T-helper 1 cell (primary cell): ENCODE data around the gene CEP170B.

ENCODE experiments used
- DNase-seq, 5 donors: peaks; one replicate each; pipeline ENCODE4 v3.0.0-alpha.2; 2012 to 2020

Gene CEP170B

GRCh38 chr14:104868060-104868740, 3.1 kb downstream of the CEP170B start:
- peak in 1 of 5 donors; percentile 10 for DNase-seq

- no peak for DNase-seq
Measured at GRCh38 chr14:104868811-104869572, 3.9 kb downstream of the CEP170B start.

GRCh38 chr14:104869669-104870367, 4.8 kb downstream of the CEP170B start:
- DNase-seq, result no peak

- DNase-seq, result peak; percentile 14 to 46 (median 26)
Measured at GRCh38 chr14:104870368-104871144, 5.5 kb downstream of the CEP170B start.

- DNase-seq, result peak in 1 of 5 donors; percentile 11
Measured at GRCh38 chr14:104871145-104871655, 6.1 kb downstream of the CEP170B start.

GRCh38 chr14:104871656-104872468, 6.8 kb downstream of the CEP170B start:
- peak in 1 of 5 donors; percentile 9 for DNase-seq

GRCh38 chr14:104872469-104873341, 7.6 kb downstream of the CEP170B start:
- peak in 1 of 5 donors; percentile 12 for DNase-seq

GRCh38 chr14:104873380-104874055, 8.4 kb downstream of the CEP170B start:
- peak in 1 of 5 donors; percentile 8 for DNase-seq

GRCh38 chr14:104874110-104874531, 9.1 kb downstream of the CEP170B start:
- DNase-seq, result no peak

GRCh38 chr14:104874571-104875411, 9.7 kb downstream of the CEP170B start:
- no peak for DNase-seq

GRCh38 chr14:104875412-104875751, 10.3 kb downstream of the CEP170B start:
- no peak for DNase-seq

GRCh38 chr14:104875811-104876210, 10.7 kb downstream of the CEP170B start:
- no peak for DNase-seq

- DNase-seq, result peak in 2 of 5 donors; percentile 12 to 36
Measured at GRCh38 chr14:104876251-104876699, 11.2 kb downstream of the CEP170B start.

GRCh38 chr14:104877066-104877805, 12.2 kb downstream of the CEP170B start:
- DNase-seq, result no peak

- no peak for DNase-seq
Measured at GRCh38 chr14:104877806-104878550, 12.9 kb downstream of the CEP170B start.

GRCh38 chr14:104878582-104878981, 13.5 kb downstream of the CEP170B start:
- DNase-seq, result no peak
